Measurements from ENCODE around the gene OPN3.

OPN3 gene

DNA sequence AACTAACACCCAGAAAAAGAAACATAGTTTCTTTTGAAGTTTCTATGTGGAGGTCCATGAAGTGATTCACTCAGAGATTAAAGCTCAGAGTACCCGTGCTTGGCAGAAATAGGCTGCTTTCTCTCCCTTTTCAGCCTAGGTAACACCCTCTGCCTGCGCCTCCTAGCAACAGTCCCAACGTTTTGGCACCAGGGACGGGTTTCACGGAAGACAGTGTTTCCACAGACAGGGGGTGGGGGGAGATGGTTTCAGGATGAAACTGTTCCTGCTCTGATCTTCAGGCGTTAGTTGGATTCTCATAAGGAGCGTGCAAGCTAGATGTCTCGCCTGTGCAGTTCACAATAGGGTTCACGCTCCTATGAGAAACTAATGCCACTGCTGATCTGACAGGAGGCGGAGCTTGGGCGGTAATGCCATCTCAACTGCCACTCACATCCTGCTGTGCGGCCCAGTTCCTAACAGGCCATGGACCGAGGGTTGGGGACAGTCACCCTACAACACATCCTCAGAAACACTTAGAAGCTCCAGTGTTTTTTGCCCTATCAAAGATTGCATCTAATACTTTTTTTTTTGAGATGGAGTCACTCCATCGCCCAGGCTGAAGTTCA lies 53.2 kb downstream of the OPN3 start:
- no peak for FAIRE-seq
- DNase-seq (ENCODE audit: insufficient read length, low spot score) = no peak

DNA sequence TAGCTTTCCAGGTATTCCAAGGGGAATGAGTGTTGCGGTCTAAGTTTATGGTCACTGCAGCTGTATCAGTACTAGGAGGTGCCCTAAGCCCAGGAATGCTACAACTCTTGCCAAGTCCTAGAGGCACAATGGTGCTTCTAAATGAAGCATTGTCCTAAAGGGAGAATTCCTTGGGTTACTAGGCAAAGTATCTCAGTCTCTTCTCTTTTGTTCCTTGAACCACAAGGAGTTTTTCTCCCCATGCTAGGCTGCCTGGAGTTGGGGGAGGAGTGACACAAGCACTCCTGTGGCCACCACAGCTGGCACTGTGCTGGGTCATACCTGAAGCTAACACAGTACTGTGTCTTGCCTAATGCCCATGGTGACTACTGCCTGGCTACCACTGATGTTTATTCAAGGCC lies 57.2 kb downstream of the OPN3 start:
- FAIRE-seq (no peak), DNase-seq (ENCODE audit: insufficient read length, low spot score) (no peak)
- TF ChIP-seq TAF1 (IDR thresholded peaks at IDR 0.05; ENCODE audit: low read depth, low read length) (no peak), SPI1 (IDR thresholded peaks at IDR 0.05; ENCODE audit: low read depth, low read length) (no peak), POLR2AphosphoS5 (IDR thresholded peaks at IDR 0.05; ENCODE audit: low read depth, low read length) (no peak)

More for the DNA sequence above, 53.2 kb downstream of the OPN3 start:
- TF ChIP-seq SPI1 (IDR thresholded peaks at IDR 0.05; ENCODE audit: low read depth, low read length) (no peak), TAF1 (IDR thresholded peaks at IDR 0.05; ENCODE audit: low read depth, low read length) (no peak), POU2F2 (IDR thresholded peaks at IDR 0.05; ENCODE audit: low read depth, low read length) (no peak), PAX5 (IDR thresholded peaks at IDR 0.05; ENCODE audit: insufficient read depth, low read length, severe bottlenecking) (no peak), POLR2AphosphoS5 (IDR thresholded peaks at IDR 0.05; ENCODE audit: low read depth, low read length) (no peak), POLR2A (IDR thresholded peaks at IDR 0.05; ENCODE audit: low read depth, low read length) (no peak)

DNA sequence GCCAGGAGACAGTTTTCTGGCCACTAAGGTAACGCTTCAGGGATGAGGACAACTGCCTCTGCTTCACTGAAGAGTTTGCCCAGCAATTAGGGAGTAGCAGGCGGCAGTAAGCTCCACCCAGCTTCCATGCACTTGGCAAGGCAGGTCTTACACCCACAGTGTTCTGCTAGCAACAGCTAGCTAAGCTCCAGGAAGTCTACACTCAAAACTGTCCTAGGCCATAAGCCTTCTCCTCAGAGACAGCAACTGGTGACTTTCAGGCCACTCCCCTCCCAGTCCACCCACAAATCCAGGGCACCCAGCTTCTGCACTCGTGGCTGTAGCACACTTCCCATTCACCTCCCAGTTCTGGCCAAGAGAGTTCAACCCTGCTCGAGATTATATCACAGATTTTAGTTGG lies 60.7 kb downstream of the OPN3 start:
- FAIRE-seq = no peak
- TF ChIP-seq POLR2A (IDR thresholded peaks at IDR 0.05; ENCODE audit: low read depth, low read length) (no peak), SPI1 (IDR thresholded peaks at IDR 0.05; ENCODE audit: low read depth, low read length) (no peak)

DNA sequence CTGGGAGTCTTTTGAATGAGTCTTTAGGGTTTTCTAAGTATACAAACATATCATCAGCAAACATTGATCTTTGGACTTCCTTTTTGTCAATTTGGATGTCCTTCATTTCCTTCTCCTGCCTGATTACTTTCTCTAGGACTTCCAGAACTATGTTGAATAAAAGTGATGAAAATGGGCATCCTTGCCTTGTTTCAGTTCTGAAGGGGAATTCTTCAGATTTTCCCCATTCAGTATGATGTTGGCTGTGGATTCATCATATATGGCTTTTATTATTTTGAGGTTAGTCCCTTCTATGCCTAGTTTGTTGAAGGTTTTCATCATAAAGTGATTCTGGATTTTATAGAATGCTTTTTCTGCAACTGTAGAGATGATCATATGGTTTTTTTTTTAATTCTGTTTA lies 66.0 kb downstream of the OPN3 start:
- TF ChIP-seq POLR2A (IDR thresholded peaks at IDR 0.05; ENCODE audit: low read depth, low read length) (no peak), SPI1 (IDR thresholded peaks at IDR 0.05; ENCODE audit: low read depth, low read length) (no peak), POLR2AphosphoS5 (IDR thresholded peaks at IDR 0.05; ENCODE audit: low read depth, low read length) (no peak), PAX5 (IDR thresholded peaks at IDR 0.05; ENCODE audit: insufficient read depth, low read length, severe bottlenecking) (no peak), POU2F2 (IDR thresholded peaks at IDR 0.05; ENCODE audit: low read depth, low read length) (no peak), TAF1 (IDR thresholded peaks at IDR 0.05; ENCODE audit: low read depth, low read length) (no peak)
- FAIRE-seq = no peak

More for the DNA sequence above, 60.7 kb downstream of the OPN3 start:
- no peak for DNase-seq (ENCODE audit: insufficient read length, low spot score)

DNA sequence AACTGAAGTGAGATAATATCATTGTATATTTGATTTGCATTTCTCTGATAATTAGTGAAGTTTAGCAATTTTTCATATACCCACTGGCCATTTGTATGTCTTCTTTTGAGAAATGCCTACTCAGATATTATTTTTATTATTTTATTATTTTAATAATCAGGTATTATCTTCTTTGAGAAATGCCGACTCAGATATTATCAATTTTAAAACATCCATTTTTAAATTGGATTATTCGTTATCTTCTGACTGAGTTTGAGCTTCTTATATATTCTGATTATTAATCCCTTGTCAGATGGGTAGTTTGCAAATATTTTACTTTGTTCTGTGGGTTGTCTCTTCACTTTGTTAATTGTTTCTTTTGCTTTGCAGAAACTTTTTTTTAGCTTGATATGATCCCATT lies 70.3 kb downstream of the OPN3 start:
- no peak for FAIRE-seq
- no peak for DNase-seq (ENCODE audit: insufficient read length, low spot score)
- TF ChIP-seq PAX5 (IDR thresholded peaks at IDR 0.05; ENCODE audit: insufficient read depth, low read length, severe bottlenecking) (no peak), SPI1 (IDR thresholded peaks at IDR 0.05; ENCODE audit: low read depth, low read length) (no peak), POLR2A (IDR thresholded peaks at IDR 0.05; ENCODE audit: low read depth, low read length) (no peak), TAF1 (IDR thresholded peaks at IDR 0.05; ENCODE audit: low read depth, low read length) (no peak), POLR2AphosphoS5 (IDR thresholded peaks at IDR 0.05; ENCODE audit: low read depth, low read length) (no peak), POU2F2 (IDR thresholded peaks at IDR 0.05; ENCODE audit: low read depth, low read length) (no peak)

More for the DNA sequence above, 66.0 kb downstream of the OPN3 start:
- no peak for DNase-seq (ENCODE audit: insufficient read length, low spot score)

DNA sequence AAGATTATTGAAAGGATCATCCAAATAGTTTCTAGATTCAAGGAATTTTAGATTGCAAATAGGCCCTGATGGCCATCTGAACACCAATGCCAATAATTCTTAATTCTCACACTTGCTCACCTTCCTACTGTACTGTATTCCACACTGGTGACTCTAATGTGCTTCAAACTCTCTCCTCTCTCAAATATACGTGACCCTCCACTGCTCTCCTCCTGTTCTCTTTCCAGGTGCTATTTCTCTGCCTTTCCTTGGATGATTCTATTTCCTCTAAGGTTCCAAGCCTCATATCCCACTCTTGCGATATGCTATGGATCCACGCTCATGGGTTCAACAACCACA lies 79.4 kb downstream of the OPN3 start:
- TF ChIP-seq POU2F2 (IDR thresholded peaks at IDR 0.05; ENCODE audit: low read depth, low read length) = no peak
- TF ChIP-seq SPI1 (IDR thresholded peaks at IDR 0.05; ENCODE audit: low read depth, low read length) = no peak
- TF ChIP-seq TAF1 (IDR thresholded peaks at IDR 0.05; ENCODE audit: low read depth, low read length) = no peak
- TF ChIP-seq POLR2AphosphoS5 (IDR thresholded peaks at IDR 0.05; ENCODE audit: low read depth, low read length) = no peak
- no peak for TF ChIP-seq POLR2A (IDR thresholded peaks at IDR 0.05; ENCODE audit: low read depth, low read length)
- TF ChIP-seq PAX5 (IDR thresholded peaks at IDR 0.05; ENCODE audit: insufficient read depth, low read length, severe bottlenecking) = no peak
- FAIRE-seq = no peak
- no peak for DNase-seq (ENCODE audit: insufficient read length, low spot score)

DNA sequence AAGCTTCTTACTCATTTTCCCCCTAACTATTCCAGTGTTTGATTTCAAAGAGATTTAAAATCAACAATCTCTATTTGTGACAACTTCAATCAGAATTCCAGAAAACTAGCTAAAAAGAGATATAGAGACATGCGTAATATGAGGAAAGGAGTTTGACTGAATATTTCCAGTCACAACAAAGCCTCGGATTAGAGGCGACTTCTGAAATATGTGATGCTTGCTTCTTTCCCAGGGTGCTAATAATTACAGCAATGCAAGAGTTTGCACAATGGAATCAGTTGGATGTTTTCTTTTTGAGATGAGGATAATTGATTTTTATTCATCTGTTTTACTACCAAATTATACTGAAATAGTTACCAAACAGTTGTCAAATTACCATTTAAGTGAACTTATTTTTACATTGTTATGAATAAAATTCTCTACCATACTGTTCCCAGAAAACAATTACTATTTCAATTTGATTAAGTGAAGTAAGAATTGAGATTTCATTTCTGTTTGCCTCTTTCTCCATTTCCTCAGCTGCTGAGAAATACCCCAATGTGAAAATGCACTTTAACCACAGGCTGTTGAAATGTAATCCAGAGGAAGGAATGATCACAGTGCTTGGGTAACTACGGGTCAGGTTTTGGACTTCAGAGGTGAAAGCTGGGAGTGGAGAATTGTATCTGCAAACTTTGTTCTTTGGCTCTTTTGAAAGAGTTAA lies 79.9 kb downstream of the OPN3 start:
- no peak for DNase-seq (ENCODE audit: insufficient read length, low spot score)
- no peak for FAIRE-seq
- TF ChIP-seq POLR2A (IDR thresholded peaks at IDR 0.05; ENCODE audit: low read depth, low read length) = no peak
- no peak for TF ChIP-seq PAX5 (IDR thresholded peaks at IDR 0.05; ENCODE audit: insufficient read depth, low read length, severe bottlenecking)
- no peak for TF ChIP-seq POLR2AphosphoS5 (IDR thresholded peaks at IDR 0.05; ENCODE audit: low read depth, low read length)
- no peak for TF ChIP-seq TAF1 (IDR thresholded peaks at IDR 0.05; ENCODE audit: low read depth, low read length)

DNA sequence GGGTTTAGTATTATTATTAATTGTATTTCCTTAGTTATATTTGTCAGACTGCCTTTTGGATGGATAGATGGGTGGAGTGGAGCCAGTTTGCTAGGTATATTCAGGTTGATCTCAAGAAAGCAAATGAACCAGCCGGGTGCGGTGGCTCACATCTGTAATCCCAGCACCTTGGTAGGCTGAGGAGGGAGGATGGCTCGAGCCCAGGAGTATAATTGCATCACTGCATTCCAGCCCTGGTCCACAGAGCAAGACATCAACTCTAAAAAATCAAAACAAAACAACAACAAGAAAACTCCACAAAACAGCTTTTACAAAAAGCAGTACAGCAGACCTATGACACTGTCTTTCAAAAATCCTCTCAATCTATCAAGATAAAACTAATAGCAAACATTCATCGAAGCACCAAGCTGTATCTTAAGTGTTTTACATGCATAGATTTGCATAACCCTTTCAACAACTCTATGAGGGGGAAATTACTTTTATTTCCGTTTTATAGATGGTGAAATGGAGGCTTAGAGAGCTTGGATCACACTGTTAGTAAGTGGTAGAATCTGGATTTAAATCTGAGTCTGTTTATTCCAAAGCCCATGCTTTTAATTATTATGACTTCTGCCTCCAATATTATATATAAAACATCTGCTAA lies 82.5 kb downstream of the OPN3 start:
- FAIRE-seq (no peak), DNase-seq (ENCODE audit: insufficient read length, low spot score) (no peak)
- TF ChIP-seq POU2F2 (IDR thresholded peaks at IDR 0.05; ENCODE audit: low read depth, low read length) (no peak), POLR2A (IDR thresholded peaks at IDR 0.05; ENCODE audit: low read depth, low read length) (no peak), SPI1 (IDR thresholded peaks at IDR 0.05; ENCODE audit: low read depth, low read length) (no peak), TAF1 (IDR thresholded peaks at IDR 0.05; ENCODE audit: low read depth, low read length) (no peak), POLR2AphosphoS5 (IDR thresholded peaks at IDR 0.05; ENCODE audit: low read depth, low read length) (no peak), PAX5 (IDR thresholded peaks at IDR 0.05; ENCODE audit: insufficient read depth, low read length, severe bottlenecking) (no peak)

DNA sequence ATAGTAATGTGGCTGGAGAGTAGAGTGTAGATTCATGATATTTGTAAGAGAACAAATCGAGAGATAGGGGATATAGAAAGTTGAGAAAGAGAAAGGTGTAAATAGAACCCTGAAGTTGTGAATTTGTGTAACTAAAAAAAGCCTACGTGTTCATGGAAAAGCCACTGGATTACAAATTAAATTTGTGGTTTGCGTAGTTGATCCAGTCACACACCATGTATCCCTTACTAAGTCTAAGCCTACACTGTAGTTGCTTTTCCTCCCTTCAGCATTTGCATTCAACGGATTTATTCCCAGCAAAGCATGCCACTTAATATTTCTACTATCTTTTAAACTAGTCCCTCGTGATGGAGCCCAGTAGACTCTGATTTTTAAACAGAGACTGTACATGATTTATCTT lies 83.1 kb downstream of the OPN3 start:
- TF ChIP-seq SPI1 (IDR thresholded peaks at IDR 0.05; ENCODE audit: low read depth, low read length) = no peak
- no peak for TF ChIP-seq POLR2A (IDR thresholded peaks at IDR 0.05; ENCODE audit: low read depth, low read length)
- no peak for TF ChIP-seq PAX5 (IDR thresholded peaks at IDR 0.05; ENCODE audit: insufficient read depth, low read length, severe bottlenecking)
- no peak for TF ChIP-seq TAF1 (IDR thresholded peaks at IDR 0.05; ENCODE audit: low read depth, low read length)
- TF ChIP-seq POLR2AphosphoS5 (IDR thresholded peaks at IDR 0.05; ENCODE audit: low read depth, low read length) = no peak
- DNase-seq (ENCODE audit: insufficient read length, low spot score) (no peak), FAIRE-seq (no peak)

DNA sequence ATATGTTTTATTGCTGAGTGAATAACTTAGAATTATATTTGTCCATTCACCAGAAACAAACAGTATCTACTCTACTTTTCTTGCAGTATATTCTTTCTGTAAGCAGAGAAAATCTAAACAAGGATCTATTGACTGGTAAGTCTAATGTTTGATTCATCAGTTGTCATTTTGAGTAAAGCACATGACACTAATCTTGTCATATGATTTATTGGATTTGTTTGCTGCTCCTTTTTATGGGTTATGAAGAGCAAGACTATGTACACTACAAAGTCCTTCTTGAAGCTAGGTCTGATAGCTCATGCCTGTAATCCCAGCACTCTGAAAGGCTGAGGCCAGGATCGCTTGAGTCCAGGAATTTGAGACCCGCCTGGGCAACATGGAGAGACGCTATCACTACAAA lies 84.6 kb downstream of the OPN3 start:
- FAIRE-seq (no peak), DNase-seq (ENCODE audit: insufficient read length, low spot score) (no peak)
- TF ChIP-seq TAF1 (IDR thresholded peaks at IDR 0.05; ENCODE audit: low read depth, low read length) = no peak
- TF ChIP-seq POU2F2 (IDR thresholded peaks at IDR 0.05; ENCODE audit: low read depth, low read length) = no peak
- TF ChIP-seq PAX5 (IDR thresholded peaks at IDR 0.05; ENCODE audit: insufficient read depth, low read length, severe bottlenecking) = no peak
- no peak for TF ChIP-seq SPI1 (IDR thresholded peaks at IDR 0.05; ENCODE audit: low read depth, low read length)
- TF ChIP-seq POLR2AphosphoS5 (IDR thresholded peaks at IDR 0.05; ENCODE audit: low read depth, low read length) = no peak
- no peak for TF ChIP-seq POLR2A (IDR thresholded peaks at IDR 0.05; ENCODE audit: low read depth, low read length)

Measured in GM12891 (cell line).